ENCODE data around the gene CCDC134.
A peak's percentile ranks its signal among the peaks of the same experiment; 100 is the strongest.

CCDC134 gene

DNA sequence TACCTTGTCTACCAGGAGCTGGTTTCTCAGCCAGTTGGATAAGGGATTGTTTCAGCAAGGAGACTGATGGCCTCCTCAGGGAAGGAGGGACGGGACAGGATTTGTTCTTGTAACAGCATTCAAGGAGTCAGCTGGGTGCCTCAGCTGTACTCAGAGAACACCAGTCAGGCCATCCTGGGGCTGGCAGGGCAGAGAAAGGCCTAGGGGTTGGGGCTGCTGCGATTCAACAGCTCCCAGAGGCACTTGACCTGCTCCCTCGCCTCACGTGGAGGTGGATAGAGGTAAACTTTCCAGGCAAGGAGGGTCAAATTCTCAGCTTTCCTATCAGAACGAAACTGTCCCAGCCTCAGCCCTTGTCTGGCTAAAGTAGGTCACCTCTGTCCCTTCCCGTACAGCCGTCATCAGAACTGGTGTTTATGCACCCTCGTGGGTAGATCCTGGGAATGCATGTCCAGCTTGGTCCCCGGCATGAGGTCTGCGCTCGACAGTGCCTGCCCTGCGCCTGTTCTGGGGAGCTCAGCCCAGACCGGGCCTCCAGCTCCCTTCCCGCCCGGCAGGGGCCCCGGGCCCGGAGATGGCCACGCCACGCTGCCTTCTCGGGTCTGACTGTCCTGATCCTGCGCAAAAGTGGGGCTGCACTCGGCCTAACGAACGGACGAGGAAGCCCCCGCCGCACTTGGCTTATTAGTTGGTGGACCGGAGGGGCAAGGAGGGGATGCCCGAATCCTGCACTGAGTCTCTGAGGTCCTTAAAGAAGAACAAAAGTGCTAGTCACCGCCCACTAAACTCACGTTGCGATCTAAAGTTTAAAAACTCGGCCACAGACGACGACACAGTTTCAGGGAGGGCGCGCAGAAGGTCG, 762 bp upstream of the CCDC134 start:
- peak overlapping the region; percentile 34 for H3K9ac ChIP-seq (ENCODE audit: low read length)
- H3K4me3 ChIP-seq (ENCODE audit: low read length), result peak overlapping the region; percentile 92
- H3K27me3 ChIP-seq (ENCODE audit: control insufficient read depth, insufficient read depth, low read length), result no peaks in the 10 kb centered on the region
- peaks cover 9% of the 10 kb centered on the region for H3K4me1 ChIP-seq (ENCODE audit: control insufficient read depth, insufficient read depth, low read length)
- H3K27ac ChIP-seq (ENCODE audit: low read depth, low read length), result peak overlapping the region; percentile 88
- H3K36me3 ChIP-seq (ENCODE audit: control insufficient read depth, insufficient read depth, low read length), result no peaks in the 10 kb centered on the region

DNA sequence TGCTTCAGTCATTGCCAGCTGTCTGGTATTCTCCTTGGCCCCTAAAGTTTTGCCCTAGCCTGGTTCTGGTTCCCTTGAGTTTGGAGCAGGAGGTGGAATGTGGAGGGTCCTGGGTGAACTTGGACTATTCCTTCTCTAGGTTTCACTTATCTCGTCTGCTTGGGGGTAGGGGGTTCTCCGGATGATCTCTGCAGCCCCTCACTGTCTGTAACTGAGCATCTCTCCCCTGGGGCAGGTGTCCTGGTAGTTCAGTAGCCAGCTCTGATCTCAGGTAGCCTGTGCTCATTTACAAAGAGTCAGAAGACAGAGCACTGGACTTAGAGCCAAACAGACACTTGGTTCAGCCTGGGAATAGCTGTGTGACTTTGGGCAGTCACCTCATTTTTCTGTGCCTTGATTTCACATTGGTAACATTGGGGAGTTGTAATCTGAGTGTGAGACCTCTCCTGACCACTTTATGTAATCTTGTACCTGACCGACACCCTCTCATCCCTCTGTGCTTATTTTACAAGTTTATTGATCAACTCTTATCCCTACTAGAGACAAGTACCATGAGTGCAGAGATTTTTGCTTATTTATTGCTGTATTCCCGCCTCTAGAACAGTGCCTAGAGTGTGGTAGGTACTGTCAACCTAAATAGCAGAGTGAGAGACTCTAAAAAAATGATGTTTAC, 804 bp downstream of the CCDC134 start:
- no peaks in the 10 kb centered on the region for H3K27me3 ChIP-seq (ENCODE audit: control insufficient read depth, insufficient read depth, low read length)
- peak overlapping the region; percentile 92 for H3K4me3 ChIP-seq (ENCODE audit: low read length)
- H3K36me3 ChIP-seq (ENCODE audit: control insufficient read depth, insufficient read depth, low read length), result no peaks in the 10 kb centered on the region
- peaks cover 9% of the 10 kb centered on the region for H3K4me1 ChIP-seq (ENCODE audit: control insufficient read depth, insufficient read depth, low read length)
- H3K27ac ChIP-seq (ENCODE audit: low read depth, low read length), result peak overlapping the region; percentile 88
- H3K9ac ChIP-seq (ENCODE audit: low read length), result peak overlapping the region; percentile 92

DNA sequence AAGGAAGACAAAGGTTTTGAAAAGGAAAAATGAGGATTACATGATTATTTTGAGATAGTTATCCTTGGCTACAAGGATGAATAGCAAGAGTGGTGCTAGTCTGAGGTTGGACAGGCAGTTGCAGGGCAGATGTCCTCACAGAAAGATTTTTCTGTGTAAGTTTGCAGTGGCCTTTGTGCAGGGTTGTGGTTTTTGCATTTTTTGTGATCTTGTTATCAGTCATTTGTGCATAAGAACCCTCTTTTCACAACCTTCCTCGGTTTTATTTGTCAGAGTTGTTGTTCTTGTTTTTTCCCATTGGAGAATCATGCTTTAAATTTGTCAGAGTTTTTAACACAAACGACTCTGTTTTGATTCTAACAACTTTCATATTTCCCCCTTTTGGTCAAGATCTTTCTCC, 1.4 kb downstream of the CCDC134 start:
- Histone ChIP-seq H3K9ac (ENCODE audit: low read length) (no peak overlapping the region), H3K27me3 (ENCODE audit: control insufficient read depth, insufficient read depth, low read length) (no peaks in the 10 kb centered on the region), H3K36me3 (ENCODE audit: control insufficient read depth, insufficient read depth, low read length) (no peaks in the 10 kb centered on the region), H3K4me3 (ENCODE audit: low read length) (peak overlapping the region; percentile 92), H3K4me1 (ENCODE audit: control insufficient read depth, insufficient read depth, low read length) (peaks cover 9% of the 10 kb centered on the region), H3K27ac (ENCODE audit: low read depth, low read length) (no peak overlapping the region)

DNA sequence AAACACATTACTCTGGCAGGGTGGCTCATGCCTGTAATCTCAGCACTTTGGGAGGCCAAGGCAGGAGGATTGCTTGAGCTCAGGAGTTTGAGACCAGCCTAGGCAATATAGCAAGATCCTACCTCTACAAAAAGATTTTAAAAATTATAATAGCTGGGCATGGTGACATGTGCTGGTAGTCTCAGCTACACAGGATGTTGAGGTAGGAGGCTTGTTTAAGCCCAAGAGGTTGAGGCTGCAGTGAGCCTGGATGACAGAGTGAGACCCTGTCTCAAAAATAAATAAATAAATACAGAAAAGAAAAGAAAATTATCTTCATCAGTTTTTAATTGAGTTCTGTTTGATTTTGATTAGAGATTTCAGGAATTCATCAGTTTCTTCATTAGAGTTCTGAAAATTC, 5.2 kb downstream of the CCDC134 start:
- peaks cover 5% of the 10 kb centered on the region for H3K4me1 ChIP-seq (ENCODE audit: control insufficient read depth, insufficient read depth, low read length)
- peaks cover 3% of the 10 kb centered on the region for H3K36me3 ChIP-seq (ENCODE audit: control insufficient read depth, insufficient read depth, low read length)
- no peak overlapping the region for H3K27ac ChIP-seq (ENCODE audit: low read depth, low read length)
- H3K9ac ChIP-seq (ENCODE audit: low read length), result no peak overlapping the region
- no peak overlapping the region for H3K4me3 ChIP-seq (ENCODE audit: low read length)
- no peaks in the 10 kb centered on the region for H3K27me3 ChIP-seq (ENCODE audit: control insufficient read depth, insufficient read depth, low read length)

DNA sequence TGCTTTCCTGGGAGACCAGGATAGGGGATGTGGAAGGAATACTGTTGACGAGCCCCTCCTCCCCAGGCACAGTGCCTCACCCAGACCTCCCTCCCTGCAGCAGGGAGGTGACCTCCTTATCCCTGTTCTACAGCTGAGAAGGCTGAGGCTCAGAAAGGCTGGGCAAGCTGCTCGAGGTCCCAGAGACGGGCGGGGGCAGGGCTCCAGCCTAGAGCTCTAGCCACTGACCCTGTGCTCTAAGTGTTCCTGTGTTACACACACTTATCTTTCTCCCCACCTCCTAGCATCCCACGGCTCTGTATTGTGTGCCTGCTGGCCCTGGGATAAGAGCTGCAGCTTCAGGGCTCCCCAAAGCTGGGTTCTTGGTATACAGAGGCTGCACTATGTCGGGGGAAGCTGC, 7.9 kb downstream of the CCDC134 start:
- no peak overlapping the region for H3K9ac ChIP-seq (ENCODE audit: low read length)
- H3K4me3 ChIP-seq (ENCODE audit: low read length), result no peak overlapping the region
- H3K36me3 ChIP-seq (ENCODE audit: control insufficient read depth, insufficient read depth, low read length), result peaks cover 3% of the 10 kb centered on the region
- no peaks in the 10 kb centered on the region for H3K27me3 ChIP-seq (ENCODE audit: control insufficient read depth, insufficient read depth, low read length)
- no peak overlapping the region for H3K27ac ChIP-seq (ENCODE audit: low read depth, low read length)
- H3K4me1 ChIP-seq (ENCODE audit: control insufficient read depth, insufficient read depth, low read length), result no peaks in the 10 kb centered on the region

DNA sequence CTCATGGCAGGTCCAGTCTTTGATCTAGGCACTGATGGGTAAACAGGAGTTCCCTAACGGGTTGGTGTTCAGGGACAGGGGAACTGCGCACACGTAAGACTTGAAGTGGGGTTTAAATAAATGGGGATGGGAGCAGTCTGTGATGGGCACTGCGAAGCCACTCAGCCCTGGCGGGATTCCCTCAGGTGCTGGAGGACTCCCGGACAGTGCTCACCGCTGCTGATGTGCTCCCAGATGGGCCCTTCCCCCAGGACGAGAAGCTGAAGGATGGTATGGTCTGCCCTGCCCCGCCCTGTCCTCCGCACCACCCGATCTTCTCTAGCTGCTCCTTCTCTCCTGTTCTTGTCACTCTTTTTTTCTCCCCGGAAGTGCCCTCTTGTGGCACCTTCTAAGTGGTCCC, 9.5 kb downstream of the CCDC134 start:
- H3K27ac ChIP-seq (ENCODE audit: low read depth, low read length), result no peak overlapping the region
- H3K27me3 ChIP-seq (ENCODE audit: control insufficient read depth, insufficient read depth, low read length), result no peaks in the 10 kb centered on the region
- H3K36me3 ChIP-seq (ENCODE audit: control insufficient read depth, insufficient read depth, low read length), result peaks cover 3% of the 10 kb centered on the region
- H3K4me3 ChIP-seq (ENCODE audit: low read length), result no peak overlapping the region
- H3K4me1 ChIP-seq (ENCODE audit: control insufficient read depth, insufficient read depth, low read length), result no peaks in the 10 kb centered on the region
- H3K9ac ChIP-seq (ENCODE audit: low read length), result no peak overlapping the region

DNA sequence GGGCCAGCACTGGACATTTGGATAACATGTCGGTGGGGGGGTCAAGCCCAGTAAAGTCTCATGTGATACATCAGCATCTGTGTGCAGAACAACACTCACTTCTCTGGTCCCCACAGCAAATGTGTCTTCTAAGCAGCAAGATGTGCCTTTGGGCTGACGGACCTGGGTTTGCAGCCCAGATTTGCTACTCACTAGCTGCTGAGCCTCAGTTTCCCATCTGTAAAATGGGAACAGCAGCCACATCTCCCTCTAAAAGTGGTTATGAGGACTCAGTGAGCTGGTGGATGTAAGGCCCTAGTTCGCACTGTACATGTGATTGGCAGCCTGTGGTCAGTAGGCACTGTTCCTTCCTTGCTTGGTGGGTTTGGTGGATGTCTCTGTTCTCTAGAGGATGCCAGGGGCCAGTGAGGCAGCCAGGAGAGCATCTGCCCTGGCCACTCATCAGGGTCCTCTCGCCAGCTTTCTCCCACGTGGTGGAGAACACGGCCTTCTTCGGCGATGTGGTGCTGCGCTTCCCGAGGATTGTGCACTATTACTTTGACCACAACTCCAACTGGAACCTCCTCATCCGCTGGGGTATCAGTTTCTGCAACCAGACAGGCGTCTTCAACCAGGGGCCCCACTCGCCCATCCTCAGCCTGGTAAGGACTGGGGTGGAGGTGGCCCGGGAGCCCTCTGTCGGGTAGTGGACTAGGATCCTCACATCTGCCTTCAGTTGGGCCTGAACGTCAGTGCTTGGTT, 12.5 kb downstream of the CCDC134 start:
- Histone ChIP-seq H3K4me3 (ENCODE audit: low read length) (no peak overlapping the region), H3K36me3 (ENCODE audit: control insufficient read depth, insufficient read depth, low read length) (peaks cover 6% of the 10 kb centered on the region), H3K27me3 (ENCODE audit: control insufficient read depth, insufficient read depth, low read length) (no peaks in the 10 kb centered on the region), H3K9ac (ENCODE audit: low read length) (no peak overlapping the region), H3K27ac (ENCODE audit: low read depth, low read length) (no peak overlapping the region), H3K4me1 (ENCODE audit: control insufficient read depth, insufficient read depth, low read length) (no peaks in the 10 kb centered on the region)

DNA sequence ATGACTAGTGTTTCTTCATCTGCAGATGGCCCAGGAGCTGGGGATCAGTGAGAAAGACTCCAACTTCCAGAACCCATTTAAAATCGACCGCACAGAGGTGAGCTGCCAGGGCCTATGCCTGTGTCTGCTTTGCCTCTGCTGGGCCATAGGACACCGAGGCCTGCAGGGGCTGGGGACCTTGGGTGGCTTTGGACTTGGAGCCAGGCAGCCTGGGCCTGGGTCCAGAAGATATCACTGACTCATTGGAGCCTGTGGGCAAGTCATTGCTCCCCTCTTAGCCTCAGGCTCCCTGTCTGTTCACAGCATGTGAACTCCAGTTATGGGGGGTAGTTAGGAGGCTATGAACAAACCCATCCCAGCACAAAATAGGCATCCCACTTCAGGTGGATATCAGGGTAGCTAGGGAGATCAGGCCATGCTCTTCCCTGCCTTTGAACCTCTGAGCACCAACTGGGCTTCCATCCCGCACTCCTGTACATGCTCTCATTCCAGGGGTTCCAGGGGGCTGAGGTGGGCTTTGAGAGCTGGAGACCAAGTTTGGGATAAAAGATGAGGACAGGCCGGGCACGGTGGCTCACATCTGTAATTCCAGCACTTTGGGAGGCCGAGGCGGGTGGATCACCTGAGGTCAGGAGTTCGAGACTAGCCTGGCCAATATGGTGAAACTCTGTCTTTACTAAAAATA, 13.4 kb downstream of the CCDC134 start:
- Histone ChIP-seq H3K27ac (ENCODE audit: low read depth, low read length) (no peak overlapping the region), H3K27me3 (ENCODE audit: control insufficient read depth, insufficient read depth, low read length) (no peaks in the 10 kb centered on the region), H3K9ac (ENCODE audit: low read length) (no peak overlapping the region), H3K4me1 (ENCODE audit: control insufficient read depth, insufficient read depth, low read length) (no peaks in the 10 kb centered on the region), H3K36me3 (ENCODE audit: control insufficient read depth, insufficient read depth, low read length) (peaks cover 8% of the 10 kb centered on the region), H3K4me3 (ENCODE audit: low read length) (no peak overlapping the region)

DNA sequence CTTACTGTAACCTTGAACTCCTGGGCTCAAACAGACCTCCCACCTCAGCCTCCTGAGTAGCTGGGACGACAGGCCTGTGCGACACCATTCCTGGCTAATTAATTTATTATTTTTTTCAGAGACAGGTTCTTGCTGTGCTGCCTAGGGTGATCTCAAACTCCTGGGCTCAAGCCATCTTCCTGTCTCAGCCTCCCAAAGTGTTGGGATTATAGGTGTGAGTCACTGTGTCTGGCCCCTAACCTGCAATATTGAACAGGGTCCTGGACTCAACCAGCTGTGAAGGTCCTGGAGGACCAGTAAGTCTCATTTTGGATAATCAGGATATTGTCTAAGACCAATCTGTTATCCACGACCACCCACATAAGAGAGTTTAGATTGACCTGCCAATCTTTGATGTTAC, 15.2 kb downstream of the CCDC134 start:
- Histone ChIP-seq H3K4me3 (ENCODE audit: low read length) (no peak overlapping the region), H3K4me1 (ENCODE audit: control insufficient read depth, insufficient read depth, low read length) (no peaks in the 10 kb centered on the region), H3K36me3 (ENCODE audit: control insufficient read depth, insufficient read depth, low read length) (peaks cover 8% of the 10 kb centered on the region), H3K27ac (ENCODE audit: low read depth, low read length) (no peak overlapping the region), H3K9ac (ENCODE audit: low read length) (no peak overlapping the region), H3K27me3 (ENCODE audit: control insufficient read depth, insufficient read depth, low read length) (no peaks in the 10 kb centered on the region)

DNA sequence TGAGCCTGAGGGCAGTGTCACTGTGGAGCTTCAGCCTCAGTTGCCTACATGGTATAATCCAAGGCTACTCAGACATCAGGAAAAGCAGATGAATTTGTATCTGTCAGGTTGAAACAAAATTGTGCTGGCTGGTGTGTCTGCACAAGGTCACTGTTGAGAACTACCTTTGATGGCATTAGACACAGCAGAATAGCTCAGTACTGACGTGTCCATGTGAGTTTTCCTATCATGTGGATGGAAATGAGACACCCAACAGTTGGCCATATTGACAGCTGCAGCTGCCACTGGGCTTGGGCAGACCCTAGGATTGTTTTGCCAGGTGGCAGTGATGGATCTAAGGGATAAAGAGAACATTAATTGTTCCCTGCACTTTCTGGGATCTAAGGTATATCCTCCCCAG, 15.8 kb downstream of the CCDC134 start:
- Histone ChIP-seq H3K4me1 (ENCODE audit: control insufficient read depth, insufficient read depth, low read length) (no peaks in the 10 kb centered on the region), H3K36me3 (ENCODE audit: control insufficient read depth, insufficient read depth, low read length) (peaks cover 8% of the 10 kb centered on the region), H3K4me3 (ENCODE audit: low read length) (no peak overlapping the region), H3K27me3 (ENCODE audit: control insufficient read depth, insufficient read depth, low read length) (no peaks in the 10 kb centered on the region), H3K9ac (ENCODE audit: low read length) (no peak overlapping the region), H3K27ac (ENCODE audit: low read depth, low read length) (no peak overlapping the region)

DNA sequence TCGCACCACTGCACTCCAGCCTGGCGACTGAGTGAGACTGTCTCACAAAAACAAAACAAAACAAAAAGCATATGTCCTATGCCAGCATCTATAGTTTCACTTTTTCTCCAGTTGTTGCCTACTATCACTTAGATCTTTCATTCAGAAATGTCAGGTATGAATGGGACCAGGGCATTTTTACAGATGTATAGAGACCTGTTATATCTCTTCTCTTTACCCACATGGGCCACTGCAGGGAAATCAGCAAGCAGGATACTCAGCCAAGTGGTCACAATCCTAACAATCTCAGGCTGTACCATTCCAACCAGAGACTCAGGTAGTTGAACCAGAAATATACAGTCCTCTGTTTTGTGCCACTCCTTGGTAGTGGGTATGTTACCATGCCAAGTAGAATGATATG, 16.4 kb downstream of the CCDC134 start:
- Histone ChIP-seq H3K4me3 (ENCODE audit: low read length) (no peak overlapping the region), H3K4me1 (ENCODE audit: control insufficient read depth, insufficient read depth, low read length) (no peaks in the 10 kb centered on the region), H3K27me3 (ENCODE audit: control insufficient read depth, insufficient read depth, low read length) (no peaks in the 10 kb centered on the region), H3K36me3 (ENCODE audit: control insufficient read depth, insufficient read depth, low read length) (peaks cover 8% of the 10 kb centered on the region), H3K9ac (ENCODE audit: low read length) (no peak overlapping the region), H3K27ac (ENCODE audit: low read depth, low read length) (no peak overlapping the region)

DNA sequence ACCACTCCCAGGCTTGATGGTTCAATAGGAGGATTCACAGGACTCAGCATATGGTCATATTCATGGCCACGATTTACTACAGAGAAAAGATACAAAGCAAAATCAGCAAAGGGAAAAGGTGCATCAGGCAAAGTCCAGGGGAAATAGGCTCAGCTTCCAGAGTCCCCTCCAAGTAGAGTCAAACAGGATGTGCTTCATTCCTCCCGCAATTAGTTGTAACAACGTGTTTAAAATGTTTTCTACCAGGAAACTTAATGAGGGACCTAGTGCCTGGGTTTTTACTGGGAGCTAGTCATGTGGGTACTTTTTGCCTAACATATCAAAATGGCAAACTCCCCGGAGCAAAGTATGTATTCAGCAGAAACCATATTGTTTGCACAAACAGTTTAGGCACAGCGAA, 17.5 kb downstream of the CCDC134 start:
- no peak overlapping the region for H3K4me3 ChIP-seq (ENCODE audit: low read length)
- peaks cover 8% of the 10 kb centered on the region for H3K36me3 ChIP-seq (ENCODE audit: control insufficient read depth, insufficient read depth, low read length)
- H3K4me1 ChIP-seq (ENCODE audit: control insufficient read depth, insufficient read depth, low read length), result no peaks in the 10 kb centered on the region
- H3K27me3 ChIP-seq (ENCODE audit: control insufficient read depth, insufficient read depth, low read length), result no peaks in the 10 kb centered on the region
- no peak overlapping the region for H3K27ac ChIP-seq (ENCODE audit: low read depth, low read length)
- H3K9ac ChIP-seq (ENCODE audit: low read length), result no peak overlapping the region

All from rectal smooth muscle tissue (tissue), 1 donor.